ENCODE results near the gene HFM1. TPM values are rescaled to one million over a fixed set of nuclear protein-coding genes. Genes with fewer than 3 reads are reported as not detected.

HFM1 gene
- total and polyA plus RNA-seq, 9 of the 15 experiments (the other 6 are each of a cell fraction or from before 2014, with no cell fraction given) = 1.5 to 6.4 (median 3.7) TPM

DNA sequence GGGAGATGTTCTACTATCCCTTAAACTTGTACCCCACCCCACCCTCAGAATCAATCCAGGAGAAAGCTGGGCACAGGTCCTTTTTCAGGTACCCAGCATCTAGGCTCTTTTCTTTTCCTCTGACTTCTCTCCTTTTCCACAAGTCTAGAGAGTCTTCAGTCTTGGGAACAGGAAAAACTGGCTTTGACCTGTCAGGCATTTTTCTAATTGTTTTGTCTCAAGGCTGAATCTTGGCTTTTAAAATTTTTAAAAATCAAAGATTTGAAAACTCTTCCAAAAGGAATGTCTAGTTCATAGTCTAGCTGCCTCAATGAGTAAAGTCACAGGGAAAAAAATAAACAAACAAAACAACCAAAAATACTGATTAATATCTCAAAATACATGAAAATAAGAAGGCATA, 161.5 kb downstream of the HFM1 start:
- DNase-seq (ENCODE audit: extremely low read depth in 1 of 4, low spot score in 3 of 4) (no peak), FAIRE-seq (no peak), ATAC-seq (no peak)
- H3K36me3 ChIP-seq (ENCODE audit: control insufficient read depth, insufficient read depth, low read length) = no peaks in the 10 kb centered on the region
- no peak overlapping the region for H3K4me2 ChIP-seq (ENCODE audit: insufficient read depth, low read length)
- H2AFZ ChIP-seq (ENCODE audit: low read depth, low read length) = no peak overlapping the region
- no peaks in the 10 kb centered on the region for H3K9me1 ChIP-seq (ENCODE audit: control insufficient read depth, insufficient read depth, low read length)
- H3K79me2 ChIP-seq (ENCODE audit: control insufficient read depth, insufficient read depth, low read length) = no peaks in the 10 kb centered on the region
- TF ChIP-seq SMAD3 (CRISPR knock-in tag; conservative IDR thresholded peaks at IDR 0.05) (no peak), KLF16 (IDR thresholded peaks at IDR 0.05) (no peak), MAZ (CRISPR knock-in tag; conservative IDR thresholded peaks at IDR 0.05 in 1 of 2, IDR thresholded peaks at IDR 0.05 in 1 of 2) (no peak), PRMT5 (CRISPR knock-in tag; IDR thresholded peaks at IDR 0.05) (no peak), BMI1 (IDR thresholded peaks at IDR 0.05; ENCODE audit: low read length) (no peak), ZNF140 (CRISPR knock-in tag; IDR thresholded peaks at IDR 0.05) (no peak), ZNF584 (CRISPR knock-in tag; IDR thresholded peaks at IDR 0.05; ENCODE audit: low read depth) (no peak), CBX8 (IDR thresholded peaks at IDR 0.05; ENCODE audit: borderline replicate concordance, extremely low read depth, low read depth, low read length, poor library complexity, severe bottlenecking) (no peak)
- TF ChIP-seq, protein P1, sequence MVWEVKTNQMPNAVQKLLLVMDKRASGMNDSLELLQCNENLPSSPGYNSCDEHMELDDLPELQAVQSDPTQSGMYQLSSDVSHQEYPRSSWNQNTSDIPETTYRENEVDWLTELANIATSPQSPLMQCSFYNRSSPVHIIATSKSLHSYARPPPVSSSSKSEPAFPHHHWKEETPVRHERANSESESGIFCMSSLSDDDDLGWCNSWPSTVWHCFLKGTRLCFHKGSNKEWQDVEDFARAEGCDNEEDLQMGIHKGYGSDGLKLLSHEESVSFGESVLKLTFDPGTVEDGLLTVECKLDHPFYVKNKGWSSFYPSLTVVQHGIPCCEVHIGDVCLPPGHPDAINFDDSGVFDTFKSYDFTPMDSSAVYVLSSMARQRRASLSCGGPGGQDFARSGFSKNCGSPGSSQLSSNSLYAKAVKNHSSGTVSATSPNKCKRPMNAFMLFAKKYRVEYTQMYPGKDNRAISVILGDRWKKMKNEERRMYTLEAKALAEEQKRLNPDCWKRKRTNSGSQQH (CRISPR knock-in tag; IDR thresholded peaks at IDR 0.05) = no peak
- TF ChIP-seq, protein P2, sequence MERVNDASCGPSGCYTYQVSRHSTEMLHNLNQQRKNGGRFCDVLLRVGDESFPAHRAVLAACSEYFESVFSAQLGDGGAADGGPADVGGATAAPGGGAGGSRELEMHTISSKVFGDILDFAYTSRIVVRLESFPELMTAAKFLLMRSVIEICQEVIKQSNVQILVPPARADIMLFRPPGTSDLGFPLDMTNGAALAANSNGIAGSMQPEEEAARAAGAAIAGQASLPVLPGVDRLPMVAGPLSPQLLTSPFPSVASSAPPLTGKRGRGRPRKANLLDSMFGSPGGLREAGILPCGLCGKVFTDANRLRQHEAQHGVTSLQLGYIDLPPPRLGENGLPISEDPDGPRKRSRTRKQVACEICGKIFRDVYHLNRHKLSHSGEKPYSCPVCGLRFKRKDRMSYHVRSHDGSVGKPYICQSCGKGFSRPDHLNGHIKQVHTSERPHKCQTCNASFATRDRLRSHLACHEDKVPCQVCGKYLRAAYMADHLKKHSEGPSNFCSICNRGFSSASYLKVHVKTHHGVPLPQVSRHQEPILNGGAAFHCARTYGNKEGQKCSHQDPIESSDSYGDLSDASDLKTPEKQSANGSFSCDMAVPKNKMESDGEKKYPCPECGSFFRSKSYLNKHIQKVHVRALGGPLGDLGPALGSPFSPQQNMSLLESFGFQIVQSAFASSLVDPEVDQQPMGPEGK (CRISPR knock-in tag; IDR thresholded peaks at IDR 0.05; ENCODE audit: borderline replicate concordance) = no peak
- no peaks in the 10 kb centered on the region for H4K20me1 ChIP-seq (replicated peaks; ENCODE audit: control insufficient read depth, insufficient read depth, low read length)
- no peak overlapping the region for H3K9ac ChIP-seq (ENCODE audit: insufficient read depth in 1 of 2, low read depth in 2 of 2, low read length in 2 of 2)
- CTCF ChIA-PET (ENCODE audit: low intra/inter-chr PET ratio) = no interaction called here
- H3K27ac ChIP-seq (ENCODE audit: extremely low read depth, low read depth, low read length) = no peak overlapping the region
- POLR2A ChIA-PET = interaction anchor here (0.6 to 1.2 kb wide), 2 partner anchors 11 to 18 kb away, joined by 3 to 4 read pairs; no protein-coding TSS in a partner anchor
- no TSS peak for BruUV-seq (replicated peaks)
- H3K4me3 ChIP-seq = no peak overlapping the region
- no peaks in the 10 kb centered on the region for H3K9me3 ChIP-seq (replicated peaks; ENCODE audit: control insufficient read depth, insufficient read depth, low read depth, low read length)
- in situ Hi-C loops (cut with MboI) = no loop called here
- H3K4me1 ChIP-seq (replicated peaks in 1 of 2; ENCODE audit: control insufficient read depth in 2 of 2, insufficient read depth in 2 of 2, low read length in 2 of 2) = no peaks in the 10 kb centered on the region; a peak in 1 of 5 replicates
- no peaks in the 10 kb centered on the region; a peak in 1 of 5 replicates for H3K27me3 ChIP-seq (ENCODE audit: control insufficient read depth in 2 of 2, insufficient read depth in 2 of 2, low read length in 2 of 2)
- intact Hi-C loops (cut with micrococcal nuclease) = no loop called here

Data from K562 (cell line).